NCI-H345 (cell line): ENCODE measurements around the gene CASS4.

Experiments used
- DNase-seq: peaks from one replicate; lab custom pipeline; 2025; lab: John Stamatoyannopoulos, UW

CASS4 gene

GRCh38 chr20:56445130-56445529 lies 33.1 kb downstream of the CASS4 start:
- no peak for DNase-seq

GRCh38 chr20:56445540-56445939 lies 33.5 kb downstream of the CASS4 start:
- no peak for DNase-seq

GRCh38 chr20:56447227-56447626 lies 35.2 kb downstream of the CASS4 start:
- DNase-seq: no peak

- no peak for DNase-seq
These were observed 37.4 kb downstream of the CASS4 start for GRCh38 chr20:56449459-56449858.

GRCh38 chr20:56451056-56451765 lies 39.2 kb downstream of the CASS4 start:
- no peak for DNase-seq

- no peak for DNase-seq
These were observed 41.3 kb downstream of the CASS4 start for GRCh38 chr20:56453352-56453751.

GRCh38 chr20:56454754-56455153 lies 42.7 kb downstream of the CASS4 start:
- DNase-seq: no peak

GRCh38 chr20:56458206-56458821 lies 46.3 kb downstream of the CASS4 start:
- DNase-seq: no peak

GRCh38 chr20:56460459-56460858 lies 48.4 kb downstream of the CASS4 start:
- no peak for DNase-seq

GRCh38 chr20:56461576-56461975 lies 49.5 kb downstream of the CASS4 start:
- DNase-seq: no peak

GRCh38 chr20:56463428-56463827 lies 51.4 kb downstream of the CASS4 start:
- DNase-seq: no peak

GRCh38 chr20:56465997-56466396 lies 53.9 kb downstream of the CASS4 start:
- DNase-seq: no peak

- DNase-seq: no peak
These were observed 55.9 kb downstream of the CASS4 start for GRCh38 chr20:56467968-56468315.

- DNase-seq: peak; percentile 97
These were observed 56.4 kb downstream of the CASS4 start, which contains the start of gene RTF2 for GRCh38 chr20:56468316-56469076. Gene RTF2 (plus strand): TSS chr20:56468627. CDS start chr20:56468698, 71 bp downstream.

GRCh38 chr20:56469077-56469449 lies 57.0 kb downstream of the CASS4 start:
- DNase-seq: no peak

- DNase-seq: no peak
These were observed 71.9 kb downstream of the CASS4 start for GRCh38 chr20:56483970-56484369.

- no peak for DNase-seq
These were observed 75.2 kb downstream of the CASS4 start for GRCh38 chr20:56487216-56487615.

GRCh38 chr20:56488566-56488965 lies 76.5 kb downstream of the CASS4 start:
- no peak for DNase-seq

GRCh38 chr20:56501116-56501515 lies 89.1 kb downstream of the CASS4 start:
- no peak for DNase-seq

- DNase-seq: no peak
These were observed 91.9 kb downstream of the CASS4 start for GRCh38 chr20:56503916-56504315.

GRCh38 chr20:56504373-56505005 lies 92.4 kb downstream of the CASS4 start:
- DNase-seq: no peak

- DNase-seq: no peak
These were observed 94.0 kb downstream of the CASS4 start for GRCh38 chr20:56506103-56506502.
